SU-DHL-6 (cell line): ENCODE results near the gene GPR153.

ENCODE experiments used
- H2AFZ ChIP-seq: fragments of 200-600 bp; sonication (generic); 2 replicates; pipeline ENCODE4 v1.6.1; 2014; ENCODE audit warnings: low read depth, mild to moderate bottlenecking, moderate library complexity, mixed read lengths, antibody characterized with exemption, low read length; ENCODE audit not compliant: severe bottlenecking
- H3F3A ChIP-seq: fragments of 200-600 bp; shearing (Covaris generic); 2 replicates; pipeline ENCODE4 v1.6.0; 2016; ENCODE audit warnings: antibody characterized with exemption, mild to moderate bottlenecking; ENCODE audit not compliant: insufficient read depth
- H3K27ac ChIP-seq: fragments of 200-600 bp; sonication (generic); 2 replicates; pipeline ENCODE4 v1.5.1; 2016; ENCODE audit warnings: low read depth, mild to moderate bottlenecking, low read length, moderate library complexity, mixed read lengths
- H3K27me3 ChIP-seq: fragments of 200-600 bp; sonication (generic), shearing (Covaris generic); 2 replicates; pipeline ENCODE4 v1.6.0; 2014; ENCODE audit warnings: mild to moderate bottlenecking, low read length
- H3K36me3 ChIP-seq: fragments of 200-600 bp; sonication (generic); 2 replicates; pipeline ENCODE4 v1.6.1; 2014; ENCODE audit warnings: mild to moderate bottlenecking, low read length, mixed read lengths
- H3K4me2 ChIP-seq: fragments of 300-600, 200-600 bp; shearing (Covaris generic), sonication (generic); 2 replicates; pipeline ENCODE4 v1.6.0; 2014; ENCODE audit warnings: low read length, low read depth, mild to moderate bottlenecking; ENCODE audit not compliant: poor library complexity, severe bottlenecking
- H3K4me3 ChIP-seq: fragments of 200-600 bp; sonication (generic); 2 replicates; pipeline ENCODE4 v1.5.1; 2014; ENCODE audit warnings: antibody characterized with exemption, low read length, mild to moderate bottlenecking, mixed read lengths; ENCODE audit not compliant: insufficient read depth, poor library complexity, severe bottlenecking
- H3K79me2 ChIP-seq: fragments of 200-600 bp; sonication (generic); 2 replicates; pipeline ENCODE4 v1.6.1; 2014; ENCODE audit warnings: mild to moderate bottlenecking, low read length, moderate library complexity; ENCODE audit not compliant: insufficient read depth
- H3K9ac ChIP-seq: fragments of 200-600 bp; sonication (generic); 2 replicates; pipeline ENCODE4 v1.7.0; 2014; ENCODE audit warnings: mild to moderate bottlenecking, low read length
- H3K9me2 ChIP-seq: fragments of 200-600 bp; sonication (generic); replicated peaks from 2 replicates; pipeline ENCODE4 v1.6.1; 2014; ENCODE audit warnings: low read length; ENCODE audit not compliant: insufficient read depth
- H3K9me3 ChIP-seq: fragments of 200-600 bp; sonication (generic); 2 replicates; pipeline ENCODE4 v1.6.1; 2014; ENCODE audit warnings: low read length, mixed read lengths; ENCODE audit not compliant: insufficient read depth
- H4K20me1 ChIP-seq: fragments of 200-600 bp; sonication (generic); 2 replicates; pipeline ENCODE4 v1.6.1; 2014; ENCODE audit warnings: low read depth, mild to moderate bottlenecking, antibody characterized with exemption, low read length, moderate library complexity, mixed read lengths
- EZH2phosphoT487 ChIP-seq: fragments of 200-600 bp; sonication (generic), shearing (Covaris generic); conservative IDR thresholded peaks from 2 replicates; pipeline ENCODE4 v1.6.1; 2018; ENCODE audit warnings: mild to moderate bottlenecking, antibody characterized with exemption, low read length, moderate library complexity, mixed read lengths
- TF ChIP-seq, protein P1 (sequence below): fragments of 200-600 bp; sonication (generic); IDR thresholded peaks from one replicate; pipeline ENCODE4 v1.5.1; 2017; ENCODE audit warnings: antibody characterized with exemption, mild to moderate bottlenecking, low read length, moderate library complexity; ENCODE audit not compliant: insufficient read depth, poor library complexity, severe bottlenecking

GPR153 gene

DNA sequence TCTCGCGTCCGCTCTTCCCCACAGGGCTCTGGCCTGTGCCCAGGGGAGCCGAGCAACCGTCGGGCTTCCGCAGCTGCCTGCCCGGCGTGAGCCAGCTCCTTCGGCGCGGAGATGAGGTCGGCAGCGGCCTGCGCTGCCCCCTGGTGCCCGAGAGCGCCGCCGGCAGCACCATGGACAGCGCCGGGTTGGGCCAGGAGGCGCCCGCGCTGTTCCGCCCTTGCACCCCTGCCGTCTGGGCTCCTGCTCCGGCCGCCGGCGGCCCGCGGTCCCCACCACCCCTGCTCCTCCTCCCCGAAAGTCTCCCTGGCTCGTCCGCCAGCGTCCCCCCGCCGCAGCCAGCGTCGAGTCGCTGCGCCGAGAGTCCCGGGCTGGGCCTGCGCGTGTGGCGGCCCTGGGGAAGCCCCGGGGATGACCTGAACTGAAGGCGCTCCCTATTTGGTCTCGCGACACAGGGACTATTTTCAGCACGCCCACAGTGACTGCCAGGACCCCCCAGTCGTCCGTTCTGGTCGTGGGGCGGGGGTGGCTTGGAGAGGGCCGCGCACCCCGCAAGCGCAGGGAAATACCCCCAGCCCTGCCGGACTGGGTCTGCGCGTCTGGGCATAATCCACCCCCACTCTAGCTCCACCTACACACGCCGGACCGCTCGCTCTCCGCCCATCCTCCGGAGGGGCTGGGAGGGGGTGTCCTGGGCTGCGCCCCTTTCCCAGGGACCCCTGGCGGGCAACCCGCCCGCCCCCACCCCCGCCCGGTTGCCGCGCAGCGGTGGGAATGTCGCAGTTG is 15.6 kb downstream of the GPR153 start:
- Histone ChIP-seq H3K36me3 (no peaks in the 10 kb centered on the region), H3K9ac (no peak overlapping the region), H3K9me3 (no peaks in the 10 kb centered on the region), H3K79me2 (no peaks in the 10 kb centered on the region), H3K27me3 (no peaks in the 10 kb centered on the region), H3K9me2 (no peaks in the 10 kb centered on the region), H2AFZ (no peak overlapping the region), H3K4me2 (no peak overlapping the region), H4K20me1 (no peaks in the 10 kb centered on the region), H3F3A (no peaks in the 10 kb centered on the region), H3K4me3 (no peak overlapping the region), H3K27ac (no peak overlapping the region)
- TF ChIP-seq EZH2phosphoT487 = no peak
- TF ChIP-seq, protein P1, sequence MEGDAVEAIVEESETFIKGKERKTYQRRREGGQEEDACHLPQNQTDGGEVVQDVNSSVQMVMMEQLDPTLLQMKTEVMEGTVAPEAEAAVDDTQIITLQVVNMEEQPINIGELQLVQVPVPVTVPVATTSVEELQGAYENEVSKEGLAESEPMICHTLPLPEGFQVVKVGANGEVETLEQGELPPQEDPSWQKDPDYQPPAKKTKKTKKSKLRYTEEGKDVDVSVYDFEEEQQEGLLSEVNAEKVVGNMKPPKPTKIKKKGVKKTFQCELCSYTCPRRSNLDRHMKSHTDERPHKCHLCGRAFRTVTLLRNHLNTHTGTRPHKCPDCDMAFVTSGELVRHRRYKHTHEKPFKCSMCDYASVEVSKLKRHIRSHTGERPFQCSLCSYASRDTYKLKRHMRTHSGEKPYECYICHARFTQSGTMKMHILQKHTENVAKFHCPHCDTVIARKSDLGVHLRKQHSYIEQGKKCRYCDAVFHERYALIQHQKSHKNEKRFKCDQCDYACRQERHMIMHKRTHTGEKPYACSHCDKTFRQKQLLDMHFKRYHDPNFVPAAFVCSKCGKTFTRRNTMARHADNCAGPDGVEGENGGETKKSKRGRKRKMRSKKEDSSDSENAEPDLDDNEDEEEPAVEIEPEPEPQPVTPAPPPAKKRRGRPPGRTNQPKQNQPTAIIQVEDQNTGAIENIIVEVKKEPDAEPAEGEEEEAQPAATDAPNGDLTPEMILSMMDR = peak; percentile 43

DNA sequence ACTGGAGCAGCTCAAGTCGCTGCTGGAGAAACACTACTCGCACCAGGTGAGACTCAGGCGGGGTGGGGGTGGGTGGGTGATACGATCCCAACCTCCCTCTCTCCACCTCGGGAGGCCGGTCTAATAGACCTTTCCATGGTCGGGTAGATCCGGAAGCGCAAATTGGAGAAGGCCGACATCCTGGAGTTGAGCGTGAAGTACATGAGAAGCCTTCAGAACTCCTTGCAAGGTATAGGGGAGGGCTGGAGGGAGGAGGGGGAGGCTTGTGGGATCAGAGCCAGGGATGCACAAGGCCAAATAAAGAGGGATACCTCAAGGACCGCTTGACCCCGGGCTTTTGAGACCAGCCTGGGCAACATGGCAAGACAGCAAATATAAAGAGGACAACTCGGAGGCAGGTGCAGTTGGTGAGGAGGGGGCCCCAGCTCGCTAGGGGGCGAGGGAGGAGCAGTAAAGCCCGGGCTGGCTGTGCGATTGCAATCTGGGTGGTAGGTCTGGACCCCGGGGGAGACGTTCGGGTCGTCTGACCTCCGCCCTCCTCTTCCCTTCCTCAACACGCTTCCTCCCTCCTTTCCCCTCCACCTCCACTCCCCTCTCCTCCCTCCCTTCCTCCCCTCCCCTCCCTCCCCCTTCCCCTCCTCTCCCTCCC is 16.4 kb downstream of the GPR153 start:
- Histone ChIP-seq H3K36me3 (no peaks in the 10 kb centered on the region), H3K9me3 (no peaks in the 10 kb centered on the region), H4K20me1 (no peaks in the 10 kb centered on the region), H3K27me3 (no peaks in the 10 kb centered on the region), H3K9ac (no peak overlapping the region), H3K4me3 (no peak overlapping the region), H3F3A (no peaks in the 10 kb centered on the region), H2AFZ (no peak overlapping the region), H3K79me2 (no peaks in the 10 kb centered on the region), H3K9me2 (no peaks in the 10 kb centered on the region), H3K4me2 (no peak overlapping the region), H3K27ac (no peak overlapping the region)
- TF ChIP-seq, protein P1 = no peak
- no peak for TF ChIP-seq EZH2phosphoT487

DNA sequence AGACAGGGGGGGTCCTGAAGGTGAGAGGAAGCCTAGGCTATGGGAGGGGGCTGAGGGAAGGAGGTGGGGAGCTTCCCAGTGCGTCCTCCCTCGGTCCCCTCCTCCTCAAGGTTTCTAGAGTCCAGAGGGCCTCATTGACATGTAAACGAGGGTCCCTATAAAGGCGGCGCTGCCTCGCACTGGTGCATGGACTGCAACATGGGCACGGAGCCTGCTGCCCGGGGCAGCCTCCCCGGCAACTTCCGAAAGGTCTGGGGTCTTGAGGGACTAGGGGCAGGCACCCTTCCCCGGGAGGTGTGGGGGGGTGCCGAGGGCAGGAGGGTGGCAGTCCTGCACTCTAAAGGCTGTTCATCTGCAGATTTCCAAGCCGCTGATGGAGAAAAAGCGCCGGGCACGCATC is 16.9 kb downstream of the GPR153 start, which contains the start of gene HES3:
Gene HES3, plus strand, starts transcription at position 187 of the 400 bp plus-strand sequence. Its CDS starts 187 bp downstream, at position 374.
- Histone ChIP-seq H3K4me3 (no peak within 1 kb of the TSS), H4K20me1 (no peaks in the 10 kb centered on the region), H3K27ac (no peak within 1 kb of the TSS), H3K9ac (no peak within 1 kb of the TSS), H2AFZ (no peak within 1 kb of the TSS), H3K9me2 (no peaks in the 10 kb centered on the region), H3K79me2 (no peaks in the 10 kb centered on the region), H3F3A (no peaks in the 10 kb centered on the region), H3K36me3 (no peaks in the 10 kb centered on the region), H3K9me3 (no peaks in the 10 kb centered on the region), H3K27me3 (no peaks in the 10 kb centered on the region), H3K4me2 (no peak within 1 kb of the TSS)
- TF ChIP-seq, protein P1 = no peak
- TF ChIP-seq EZH2phosphoT487 = no peak
